HepG2 (cell line): ENCODE measurements around the gene ABHD10. TPM values are rescaled to one million over a fixed set of nuclear protein-coding genes. Genes with fewer than 3 reads are reported as not detected.

Experiments
- ATAC-seq: fragments of 200-7000 bp; cut with Tn5 transposase; 3 replicates; pipeline ENCODE4 v1.9.1; 2020; ENCODE audit warnings: mild to moderate bottlenecking, moderate library complexity
- BruUV-seq: library from RNA; stranded (reverse); fragments of 400-500 nt; replicated peaks from 2 replicates; lab custom pipeline; 2021; lab: Mats Ljungman, UMichigan
- CTCF ChIA-PET: fragments of 300-600 bp; formaldehyde crosslinking; extraction: SDS; loops from one replicate; lab custom pipeline; 2021; ENCODE audit warnings: low total read pairs, inconsistent platforms, low intra/inter-chr PET ratio; lab: Yijun Ruan, JAX
- POLR2A ChIA-PET: fragments of 350-600 bp; sonication (Branson Sonifier 250); formaldehyde crosslinking; loops from one replicate; lab custom pipeline; 2020; ENCODE audit warnings: antibody characterized with exemption, inconsistent platforms; lab: Yijun Ruan, JAX
- DNase-seq: peaks from one replicate; pipeline ENCODE4 v3.0.0-alpha.2; 2015; ENCODE audit warnings: low spot score
- FAIRE-seq: peaks from 3 replicates; lab custom pipeline; 2011; peaks lifted over from hg19 to GRCh38; lab: Jason Lieb, UNC
- H2AFZ ChIP-seq: one replicate; pipeline ENCODE4 v1.6.1; 2011; ENCODE audit warnings: low read length, inconsistent platforms
- H3K27ac ChIP-seq: fragments of 300-600 bp; 3 replicates; pipeline ENCODE4 v1.8.0; 2011; ENCODE audit warnings: mixed run types, mild to moderate bottlenecking, mixed read lengths, low read length, inconsistent platforms; ENCODE audit not compliant: insufficient read depth; ENCODE audit errors: extremely low read length
- H3K27me3 ChIP-seq, 2 experiments: fragments of 200-600 bp in 1 of 2; 2 replicates in 1 of 2; 3 replicates in 1 of 2; pipeline versions ENCODE4 v1.6.0 to v1.8.0; 2011; ENCODE audit warnings: low read length in 2 of 2, mild to moderate bottlenecking in 2 of 2, moderate library complexity in 2 of 2, inconsistent platforms in 1 of 2; ENCODE audit not compliant: insufficient read depth in 2 of 2, control insufficient read depth in 1 of 2
- H3K36me3 ChIP-seq, 2 experiments: fragments of 200-600 bp in 1 of 2; replicated peaks in 1 of 2; 2 replicates in 1 of 2; 3 replicates in 1 of 2; pipeline versions ENCODE4 v1.5.1 to v1.8.0; 2011; ENCODE audit warnings: low read length in 2 of 2, inconsistent platforms in 1 of 2; ENCODE audit not compliant: insufficient read depth in 2 of 2, control insufficient read depth in 1 of 2
- H3K4me1 ChIP-seq: 2 replicates; pipeline ENCODE4 v1.5.1; 2012; ENCODE audit warnings: low read length, inconsistent platforms; ENCODE audit not compliant: insufficient read depth
- H3K4me2 ChIP-seq: 2 replicates; pipeline ENCODE4 v1.6.0; 2011; ENCODE audit warnings: low read depth, low read length, inconsistent platforms
- H3K4me3 ChIP-seq, 3 experiments: fragments of 200-600 bp in 1 of 3; sonication (generic), shearing (Covaris generic) in 1 of 3; replicated peaks in 1 of 3; 2 replicates each; pipeline ENCODE4 v1.5.1; 2011 to 2016; ENCODE audit warnings: low read length in 3 of 3, inconsistent platforms in 2 of 3, low read depth in 2 of 3, mild to moderate bottlenecking in 2 of 3, control low read depth in 1 of 3, mixed read lengths in 1 of 3; ENCODE audit not compliant: insufficient read depth in 1 of 3
- H3K79me2 ChIP-seq: one replicate; pipeline ENCODE4 v1.6.1; 2011; ENCODE audit warnings: low read length, inconsistent platforms; ENCODE audit not compliant: insufficient read depth
- H3K9ac ChIP-seq: 2 replicates; pipeline ENCODE4 v1.6.0; 2011; ENCODE audit warnings: mild to moderate bottlenecking, low read depth, low read length, inconsistent platforms; ENCODE audit not compliant: insufficient read depth
- H3K9me3 ChIP-seq: 2 replicates; pipeline ENCODE4 v1.5.1; 2012; ENCODE audit warnings: mild to moderate bottlenecking, low read length
- H4K20me1 ChIP-seq: 2 replicates; pipeline ENCODE4 v1.6.0; 2011; ENCODE audit warnings: inconsistent platforms, mild to moderate bottlenecking, low read length, moderate library complexity; ENCODE audit not compliant: insufficient read depth
- BRD4 ChIP-seq: sonication (generic); formaldehyde crosslinking; IDR thresholded peaks from 2 replicates; pipeline ENCODE4 v1.4.0; 2020; ENCODE audit warnings: missing genetic modification reagents
- CENPX ChIP-seq: sonication (generic); formaldehyde crosslinking; IDR thresholded peaks from 2 replicates; pipeline ENCODE4 v1.9.0; 2021; ENCODE audit warnings: mild to moderate bottlenecking, missing genetic modification reagents, moderate library complexity
- KAT8 ChIP-seq: IDR thresholded peaks from 2 replicates; pipeline ENCODE4 v1.6.1; 2016; ENCODE audit warnings: missing genetic modification reagents, missing compliant biosample characterization
- KLF12 ChIP-seq: sonication (generic); formaldehyde crosslinking; IDR thresholded peaks from 2 replicates; pipeline ENCODE4 v1.4.0; 2020; ENCODE audit warnings: missing genetic modification reagents, borderline replicate concordance
- KMT2A ChIP-seq: sonication (generic); formaldehyde crosslinking; IDR thresholded peaks from 2 replicates; pipeline ENCODE4 v1.4.0; 2020; ENCODE audit warnings: missing genetic modification reagents
- NFKB2 ChIP-seq: sonication (generic); formaldehyde crosslinking; IDR thresholded peaks from 2 replicates; pipeline ENCODE4 v1.4.0; 2020; ENCODE audit warnings: missing genetic modification reagents, borderline replicate concordance
- TAF1 ChIP-seq: sonication (generic); formaldehyde crosslinking; IDR thresholded peaks from 2 replicates; pipeline ENCODE4 v1.4.0; 2020; ENCODE audit warnings: missing genetic modification reagents
- THAP11 ChIP-seq: IDR thresholded peaks from 2 replicates; pipeline ENCODE4 v1.6.1; 2016; ENCODE audit warnings: missing biosample characterization, missing genetic modification reagents
- U2AF1 ChIP-seq: fragments of 200-400 bp; formaldehyde crosslinking; optimal IDR thresholded peaks from 2 replicates; pipeline ENCODE3; 2017; ENCODE audit warnings: mild to moderate bottlenecking, low read depth, low read length
- ZFYVE20 ChIP-seq: sonication (generic); formaldehyde crosslinking; IDR thresholded peaks from 2 replicates; pipeline ENCODE4 v1.8.0; 2023; ENCODE audit warnings: low read depth, mild to moderate bottlenecking, moderate library complexity, missing genetic modification reagents, borderline replicate concordance
- ZNF282 ChIP-seq: fragments of 450-650 bp; IDR thresholded peaks from 2 replicates; pipeline ENCODE4 v1.6.1; 2018; ENCODE audit not compliant: partially characterized antibody
- ZNF766 ChIP-seq: sonication (generic); formaldehyde crosslinking; IDR thresholded peaks from 2 replicates; pipeline ENCODE4 v1.5.0; 2020; ENCODE audit warnings: missing genetic modification reagents, borderline replicate concordance
- WGBS: methylation state at CpG from one replicate; pipeline ENCODE4 v1.1.6; 2017; ENCODE audit warnings: low lambda C conversion rate; 5-methylcytosine and 5-hydroxymethylcytosine counted together
- in situ Hi-C: cut with HindIII; loops from 2 replicates; pipeline ENCODE4 v1.10.0; 2017; ENCODE audit warnings: low pct_unique_long_range_greater_than_20kb; ENCODE audit not compliant: extremely low pct_ligation_motif_present
- intact Hi-C: fragments of 100-400 bp; cut with micrococcal nuclease; formaldehyde crosslinking; loops from one replicate; pipeline ENCODE4 v1.10.0; 2022; ENCODE audit not compliant: unreplicated experiment
- polyA plus RNA-seq, 8 experiments: library from polyadenylated mRNA; depleted of rRNA in 3 of 8; stranded (reverse) in 7 of 8; unstranded in 1 of 8; fragments of >200 nt; fragmentation: Illumina TruSeq in 4 of 8; extraction: Trizol in 4 of 8; gene quantifications; 2 replicates each; pipeline versions ENCODE4 v1.2.1 to v1.2.3, GENCODE V29; 2011 to 2016; ENCODE audit warnings: low read depth in 4 of 8, missing spikeins in 1 of 8, mixed read lengths in 1 of 8; ENCODE audit not compliant: insufficient read depth in 1 of 8
- total RNA-seq, 5 experiments: library from RNA; depleted of rRNA; stranded (reverse); fragments of >200 nt; fragmentation: Illumina TruSeq; extraction: Trizol; gene quantifications; 2 replicates each; pipeline ENCODE4 v1.2.3, GENCODE V29; 2016; ENCODE audit warnings: low read depth in 1 of 5
- TF ChIP-seq, protein P1 (sequence below): sonication (generic); formaldehyde crosslinking; IDR thresholded peaks from 2 replicates; pipeline ENCODE4 v1.8.1; 2022; ENCODE audit warnings: low read depth, mild to moderate bottlenecking, missing genetic modification reagents

ABHD10 gene
- total and polyA plus RNA-seq, 2 of the 13 experiments (the other 11 are each of a cell fraction or from before 2014, with no cell fraction given) = 22.8 to 50.2 TPM

DNA sequence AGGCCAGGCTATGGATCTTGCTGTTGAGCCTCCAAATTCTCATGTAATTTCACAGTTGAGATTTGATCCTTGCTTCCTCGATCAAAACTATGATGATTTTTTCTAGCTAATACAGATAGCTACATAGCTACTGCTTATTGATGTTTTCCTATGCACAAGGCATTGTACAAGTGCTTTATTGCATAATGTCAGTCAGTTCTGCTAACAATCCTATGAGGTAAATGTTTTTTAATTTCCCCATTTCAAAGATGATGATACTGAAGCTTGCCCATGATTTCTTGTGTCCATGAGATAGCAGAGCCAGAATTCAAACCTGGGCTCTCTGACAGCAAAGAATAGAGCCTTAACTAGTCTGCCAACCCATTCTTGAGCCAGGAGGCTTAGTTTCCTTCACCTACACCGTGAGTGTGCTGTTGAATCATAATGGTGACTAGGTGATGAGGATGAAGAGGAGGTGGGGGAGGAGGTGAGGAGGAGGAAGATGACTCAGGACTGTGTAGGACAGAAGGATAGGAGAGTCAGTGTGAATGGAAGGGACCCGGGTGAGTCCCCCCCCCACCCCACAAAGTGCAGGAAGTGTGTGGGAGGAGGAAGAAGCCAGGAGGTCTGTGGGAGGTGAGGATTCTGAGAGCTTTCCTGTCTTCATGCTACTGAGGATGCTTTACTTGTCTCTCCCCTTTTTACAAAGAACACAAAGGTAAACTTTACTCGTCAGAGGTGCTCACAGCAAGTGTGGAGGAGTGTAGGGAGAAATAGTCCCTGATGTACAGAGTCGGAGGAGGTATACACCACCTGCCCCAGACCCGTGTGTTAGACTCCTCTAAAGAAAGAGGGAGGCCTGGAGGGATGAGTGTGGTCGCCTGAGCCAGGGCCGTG lies 23.5 kb downstream of the ABHD10 start:
- no TSS peak for BruUV-seq
- Histone ChIP-seq H3K36me3 (no peaks in the 10 kb centered on the region), H4K20me1 (no peaks in the 10 kb centered on the region), H3K9me3 (no peaks in the 10 kb centered on the region), H3K9ac (no peak overlapping the region), H3K27me3 (peaks cover 5 to 23% of the 10 kb centered on the region in 2 experiments), H3K4me3 (no peak overlapping the region), H3K79me2 (no peaks in the 10 kb centered on the region), H3K4me2 (no peak overlapping the region), H3K4me1 (peaks cover 29% of the 10 kb centered on the region), H3K27ac (no peak overlapping the region), H2AFZ (no peak overlapping the region)
- intact Hi-C loops (no loop called here), in situ Hi-C loops (no loop called here)
- DNase-seq (no peak), FAIRE-seq (no peak), ATAC-seq (no peak)
- ChIA-PET POLR2A (no interaction called here), CTCF (no interaction called here)
- TF ChIP-seq U2AF1 (no peak), ZNF766 (CRISPR knock-in tag) (no peak), KAT8 (CRISPR knock-in tag) (no peak), ZFYVE20 (CRISPR knock-in tag) (no peak), TAF1 (no peak), ZNF282 (no peak), BRD4 (CRISPR knock-in tag) (no peak), CENPX (CRISPR knock-in tag) (no peak), NFKB2 (no peak), KLF12 (CRISPR knock-in tag) (no peak), THAP11 (CRISPR knock-in tag) (no peak), KMT2A (no peak)
- TF ChIP-seq, protein P1, sequence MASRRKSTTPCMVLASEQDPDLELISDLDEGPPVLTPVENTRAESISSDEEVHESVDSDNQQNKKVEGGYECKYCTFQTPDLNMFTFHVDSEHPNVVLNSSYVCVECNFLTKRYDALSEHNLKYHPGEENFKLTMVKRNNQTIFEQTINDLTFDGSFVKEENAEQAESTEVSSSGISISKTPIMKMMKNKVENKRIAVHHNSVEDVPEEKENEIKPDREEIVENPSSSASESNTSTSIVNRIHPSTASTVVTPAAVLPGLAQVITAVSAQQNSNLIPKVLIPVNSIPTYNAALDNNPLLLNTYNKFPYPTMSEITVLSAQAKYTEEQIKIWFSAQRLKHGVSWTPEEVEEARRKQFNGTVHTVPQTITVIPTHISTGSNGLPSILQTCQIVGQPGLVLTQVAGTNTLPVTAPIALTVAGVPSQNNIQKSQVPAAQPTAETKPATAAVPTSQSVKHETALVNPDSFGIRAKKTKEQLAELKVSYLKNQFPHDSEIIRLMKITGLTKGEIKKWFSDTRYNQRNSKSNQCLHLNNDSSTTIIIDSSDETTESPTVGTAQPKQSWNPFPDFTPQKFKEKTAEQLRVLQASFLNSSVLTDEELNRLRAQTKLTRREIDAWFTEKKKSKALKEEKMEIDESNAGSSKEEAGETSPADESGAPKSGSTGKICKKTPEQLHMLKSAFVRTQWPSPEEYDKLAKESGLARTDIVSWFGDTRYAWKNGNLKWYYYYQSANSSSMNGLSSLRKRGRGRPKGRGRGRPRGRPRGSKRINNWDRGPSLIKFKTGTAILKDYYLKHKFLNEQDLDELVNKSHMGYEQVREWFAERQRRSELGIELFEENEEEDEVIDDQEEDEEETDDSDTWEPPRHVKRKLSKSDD (CRISPR knock-in tag) = no peak
- 18% methylated on average over 8 of the region's 8 CpGs for WGBS
